HL-60/S4 (cell line): Measurements from ENCODE around the gene IRF2.

Experiments
- in situ Hi-C: fragments of 300-500 bp; cut with MboI; formaldehyde crosslinking; loops from 2 replicates; pipeline ENCODE4 v1.14.3; 2022; ENCODE audit warnings: low sequenced_read_pairs

The IRF2 gene

DNA sequence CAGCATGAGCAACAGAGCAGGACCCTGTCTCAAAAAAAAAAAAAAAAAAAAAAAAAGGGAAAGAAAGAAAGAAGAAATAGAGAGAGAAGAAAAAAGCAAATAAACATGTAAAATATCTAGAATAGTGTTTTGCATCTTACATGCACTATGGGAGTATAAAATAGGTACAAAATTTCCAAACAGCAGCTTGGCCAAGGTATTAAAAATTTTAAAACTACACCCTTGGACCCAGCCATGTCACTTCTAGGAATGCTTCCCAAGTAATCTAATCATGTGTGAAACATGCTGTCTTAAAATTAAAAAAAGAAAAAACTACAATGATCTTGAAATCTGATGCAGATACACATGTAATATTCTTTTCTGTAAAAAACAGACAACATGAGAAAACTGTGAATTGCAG, 21.6 kb downstream of the IRF2 start:
- in situ Hi-C loops, result no loop called here

DNA sequence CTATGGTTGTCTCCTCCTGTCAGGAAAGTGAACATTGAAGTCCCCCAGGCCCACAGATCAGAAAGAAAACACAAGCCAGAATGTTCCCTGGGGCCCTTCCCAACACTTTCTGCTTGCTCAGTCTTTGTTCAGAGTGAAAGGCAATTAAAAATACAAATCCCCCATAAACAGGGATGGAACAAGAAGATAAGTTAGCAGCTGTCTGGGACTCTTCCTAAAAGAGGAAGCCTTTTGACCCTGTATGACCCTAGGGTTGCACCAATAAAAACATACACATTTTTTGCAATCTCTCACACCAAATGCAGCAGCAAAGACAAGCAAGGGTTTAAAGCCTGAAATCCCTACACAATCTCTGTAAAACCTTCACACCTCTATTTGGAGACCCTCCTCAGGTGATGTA, 22.6 kb downstream of the IRF2 start:
- in situ Hi-C loops, result no loop called here

DNA sequence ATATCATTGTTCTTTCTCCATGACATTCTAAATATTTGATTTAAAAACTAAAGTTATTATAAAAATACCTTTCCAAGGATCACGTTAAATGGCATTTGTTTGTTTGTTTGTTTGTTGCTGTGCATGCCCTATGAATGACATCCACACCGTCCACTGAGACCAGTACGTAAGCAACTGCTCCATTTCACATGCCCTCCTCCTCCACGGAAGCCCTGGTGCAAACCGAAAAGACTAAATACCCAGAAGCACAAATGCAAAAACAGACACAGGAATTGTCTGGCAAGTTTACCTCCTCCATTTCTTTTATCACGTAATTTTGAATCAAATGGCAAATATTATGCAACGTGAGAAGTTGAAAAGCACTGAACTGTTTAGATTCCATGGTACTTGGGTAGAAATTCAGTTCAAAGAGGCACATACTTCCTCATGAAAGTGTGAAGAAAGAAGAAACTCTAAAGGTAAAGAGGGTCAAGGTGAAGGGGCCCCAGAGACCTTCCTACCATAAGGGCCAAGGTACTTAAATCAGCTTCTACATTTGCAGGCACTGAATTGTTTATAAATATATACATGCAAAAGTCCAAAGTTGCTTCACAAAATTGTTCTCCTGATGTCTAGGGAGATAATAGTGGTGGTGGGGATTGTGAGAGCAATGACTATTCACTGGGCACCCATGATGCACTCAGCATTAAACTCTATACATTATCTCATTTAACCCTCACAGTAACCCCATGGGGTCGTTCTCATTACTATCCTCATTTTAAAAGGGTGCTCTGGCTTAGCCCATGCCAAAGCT, 23.4 kb downstream of the IRF2 start:
- in situ Hi-C loops, result no loop called here

DNA sequence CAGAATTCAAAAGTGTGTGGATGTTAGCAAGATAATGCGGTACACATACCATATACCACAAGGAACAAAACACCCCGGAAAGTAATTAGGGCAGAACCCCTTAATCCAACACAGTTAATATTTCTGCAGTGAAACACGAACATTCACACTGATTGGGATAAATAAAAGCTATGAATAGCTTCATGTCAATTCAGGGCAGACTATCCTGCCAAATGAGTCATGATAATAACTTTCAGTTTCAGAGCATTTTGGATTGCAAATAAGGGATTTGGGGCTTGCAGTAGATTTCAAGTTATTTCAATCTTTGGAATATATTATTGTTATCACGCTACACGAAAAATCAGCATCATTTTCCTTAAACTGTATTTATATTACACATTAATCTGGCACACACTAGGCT, 24.3 kb downstream of the IRF2 start:
- in situ Hi-C loops, result no loop called here

DNA sequence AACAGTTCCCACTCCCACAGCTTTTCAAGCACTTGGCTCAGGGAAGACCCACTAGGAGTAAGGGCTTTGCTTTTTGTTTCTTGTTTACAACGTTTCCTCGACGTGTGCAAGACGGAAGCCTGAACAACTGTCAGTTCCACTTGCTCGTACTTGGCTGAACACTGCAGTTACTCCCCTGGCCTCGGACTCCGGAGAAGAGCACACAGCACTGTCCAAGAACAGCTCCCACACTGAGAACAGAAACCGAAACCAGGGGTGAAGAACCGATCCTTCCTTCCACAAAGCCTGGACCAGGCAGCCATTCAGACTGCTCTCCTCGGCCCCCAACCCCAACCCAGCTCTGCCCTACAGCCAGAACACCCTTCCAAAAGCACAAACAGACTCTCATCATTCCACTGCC, 25.5 kb downstream of the IRF2 start:
- in situ Hi-C loops, result no loop called here

DNA sequence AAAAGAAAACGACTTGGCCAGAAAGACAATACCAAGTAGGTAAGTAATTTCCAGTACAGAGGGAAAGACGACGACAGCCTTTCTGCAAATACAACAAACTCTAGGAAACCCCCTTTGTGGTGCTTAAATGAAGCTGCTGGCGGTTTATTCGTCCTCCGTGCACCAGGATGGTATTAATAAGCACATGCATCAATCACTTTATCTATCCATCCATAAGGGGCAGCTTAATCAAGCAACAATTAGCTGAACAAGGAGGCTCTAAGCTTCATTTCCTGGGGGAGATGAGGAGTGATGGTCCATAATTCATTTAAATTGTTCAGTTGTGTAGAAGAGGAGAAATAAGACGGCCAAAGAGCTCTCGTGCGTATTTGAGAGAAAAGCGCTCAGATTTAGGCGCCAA, 26.2 kb downstream of the IRF2 start:
- in situ Hi-C loops, result no loop called here

DNA sequence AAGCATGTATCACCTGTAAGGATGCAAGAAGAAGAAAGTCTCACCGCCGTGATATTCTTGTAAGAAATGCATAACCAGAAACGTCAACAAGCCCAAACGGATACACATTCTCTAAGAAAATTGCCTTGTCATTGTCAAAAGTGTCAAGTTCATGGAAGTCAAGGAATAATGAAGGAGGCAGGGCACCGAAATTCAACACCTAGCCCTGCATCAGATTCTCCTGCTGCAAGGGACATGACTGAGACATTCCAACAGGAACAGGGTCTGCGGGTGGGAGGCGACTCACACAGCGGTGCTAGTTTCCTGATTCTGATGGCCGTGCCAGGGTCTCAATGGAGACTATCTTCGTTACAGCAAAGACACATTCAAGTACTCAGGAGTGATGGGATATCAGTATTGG, 26.7 kb downstream of the IRF2 start:
- in situ Hi-C loops, result no loop called here

DNA sequence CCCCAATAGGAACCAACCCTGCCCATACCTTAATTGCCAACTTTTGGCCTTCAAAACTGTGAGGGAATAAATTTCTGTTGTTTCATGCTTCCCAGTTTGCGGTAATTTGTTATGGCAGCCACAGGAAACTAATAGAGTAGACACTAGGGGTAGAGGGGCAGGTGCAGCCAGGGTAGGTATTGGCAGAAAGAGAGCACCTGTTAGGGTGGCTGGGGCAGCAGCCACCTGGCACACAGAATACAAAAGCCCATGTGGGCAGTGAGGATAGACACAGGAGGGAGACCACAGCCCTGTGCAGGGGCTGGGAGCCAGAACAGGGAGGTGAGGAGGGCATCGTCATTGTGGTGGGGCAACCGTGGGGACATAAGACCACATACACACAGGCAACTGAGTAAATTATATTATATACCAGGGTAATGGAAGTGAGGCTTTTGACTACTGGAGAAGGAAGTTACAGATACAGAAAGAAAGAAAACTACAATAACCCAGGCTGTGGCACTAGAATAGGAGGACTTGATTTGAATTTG, 28.2 kb downstream of the IRF2 start:
- in situ Hi-C loops, result no loop called here

DNA sequence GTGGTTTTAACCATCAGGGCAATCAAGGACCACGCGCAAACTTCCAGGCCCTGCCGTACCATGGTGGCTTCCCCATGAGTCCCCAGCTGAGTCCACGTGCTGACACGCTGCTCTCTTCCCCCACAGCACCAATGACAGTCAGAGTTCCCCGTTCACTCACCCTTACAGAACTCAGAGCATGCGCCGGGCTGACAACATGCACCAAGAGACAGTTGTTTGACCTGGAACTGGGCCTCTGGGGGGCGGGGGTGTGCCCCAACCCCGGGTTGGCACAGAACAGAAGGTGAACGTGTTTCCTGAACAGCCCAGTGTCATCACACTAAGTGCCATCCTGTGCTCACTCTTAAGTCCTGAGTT, 29.4 kb downstream of the IRF2 start:
- in situ Hi-C loops, result no loop called here

DNA sequence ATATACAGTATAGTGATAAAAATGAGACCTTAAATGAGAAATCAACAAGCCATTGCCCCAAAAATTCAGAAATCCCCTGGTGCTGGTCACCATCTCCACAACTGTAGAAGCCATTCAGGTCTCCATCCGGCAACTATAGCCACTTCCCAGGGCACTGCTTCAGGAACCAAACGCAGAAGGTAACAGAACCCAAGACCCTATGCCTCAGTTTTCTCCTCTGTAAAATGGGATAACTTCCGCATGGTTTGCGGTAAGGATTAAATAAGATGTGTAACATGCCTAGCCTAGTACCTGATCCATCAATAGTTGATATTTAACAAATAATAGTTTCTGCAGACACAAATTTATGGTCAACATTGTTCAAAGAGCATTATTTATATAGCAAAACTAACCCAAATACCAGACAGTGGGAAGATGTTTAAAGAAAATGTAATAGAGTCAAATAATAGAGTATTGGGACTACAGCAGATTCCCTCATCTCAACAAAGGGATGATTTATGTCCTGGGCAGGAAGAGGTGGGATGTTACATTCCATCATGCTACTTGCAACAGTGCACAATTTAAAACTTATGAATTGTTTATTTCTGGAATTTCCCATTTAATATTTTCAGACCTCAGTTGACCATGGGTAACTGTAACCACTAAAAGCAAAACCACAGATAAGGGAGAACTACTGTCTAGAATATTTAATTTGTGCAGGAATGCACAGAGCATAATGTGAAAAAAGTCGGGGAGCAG, 30.0 kb downstream of the IRF2 start:
- in situ Hi-C loops, result no loop called here

DNA sequence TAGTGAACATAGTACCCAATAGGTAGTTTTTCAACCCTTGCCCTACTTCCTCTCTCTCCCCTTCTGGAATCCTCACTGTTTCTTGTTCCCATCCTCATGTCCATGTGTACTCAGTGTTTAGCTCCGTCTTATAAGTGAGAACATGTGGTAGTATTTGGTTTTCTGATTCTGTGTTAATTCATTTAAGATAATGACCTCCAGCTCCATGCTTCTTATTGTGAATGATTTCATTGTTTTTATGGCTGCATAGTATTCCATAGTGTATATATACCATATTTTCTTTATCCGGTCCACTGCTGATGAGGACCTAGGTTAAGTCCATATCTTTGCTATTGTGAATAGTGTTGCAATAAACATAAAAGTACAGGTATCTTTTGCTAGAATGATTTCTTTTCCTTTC, 31.0 kb downstream of the IRF2 start:
- in situ Hi-C loops, result no loop called here

DNA sequence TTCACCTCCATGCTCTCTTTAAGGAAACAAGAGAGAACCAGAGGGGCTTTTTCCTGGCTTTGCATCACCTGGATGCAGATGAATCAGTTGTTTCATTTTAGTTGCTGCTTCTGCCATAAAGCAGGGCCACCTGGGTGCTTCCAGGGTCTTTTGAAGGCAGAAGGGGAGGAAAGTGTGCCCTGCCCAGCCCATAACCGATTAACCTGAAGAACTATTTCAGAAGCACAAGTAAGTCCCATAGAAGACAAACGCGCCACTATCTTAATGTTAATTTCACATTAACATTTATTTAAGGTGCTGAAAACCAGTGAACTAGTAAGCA, 32.1 kb downstream of the IRF2 start:
- in situ Hi-C loops, result no loop called here

DNA sequence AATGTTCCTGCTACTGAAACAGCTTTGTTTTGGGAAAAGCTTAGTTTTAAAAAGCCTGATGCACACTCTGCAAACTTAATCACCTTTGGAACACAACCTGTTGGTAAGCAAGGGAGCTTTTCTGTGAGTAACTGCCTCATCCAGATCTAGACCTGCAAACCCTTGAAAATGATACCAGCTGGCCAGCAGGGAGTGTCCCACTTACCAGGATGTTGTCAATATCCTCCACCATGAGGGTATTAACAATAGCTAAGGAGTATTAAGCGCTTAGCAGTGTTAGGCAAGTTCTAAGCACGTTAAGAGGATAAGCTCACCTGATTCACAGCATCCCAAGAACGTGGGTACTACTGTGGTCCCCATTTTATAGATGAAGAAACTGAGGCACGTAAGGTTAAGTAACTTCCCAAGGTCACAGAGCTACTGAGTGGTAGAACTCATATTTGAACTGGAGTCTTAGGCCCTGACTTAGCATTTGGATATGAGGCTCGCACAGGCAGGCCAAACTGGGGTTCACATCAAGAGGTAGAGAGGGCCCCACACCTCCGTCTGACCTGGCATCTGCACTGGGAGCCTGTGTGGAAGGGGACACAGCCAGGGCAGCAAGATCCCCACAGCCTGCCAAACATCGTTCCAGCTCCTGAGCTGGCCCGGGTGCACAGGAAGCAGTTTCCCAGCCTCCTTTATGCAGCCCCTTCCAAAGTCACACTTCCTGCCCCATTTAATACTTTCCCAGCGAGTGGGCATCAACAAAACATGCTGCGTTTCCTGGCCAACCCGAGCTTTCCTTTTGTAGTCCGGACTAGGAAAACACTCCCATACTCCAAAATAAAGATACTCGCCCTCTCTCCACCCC, 32.7 kb downstream of the IRF2 start:
- in situ Hi-C loops, result no loop called here

DNA sequence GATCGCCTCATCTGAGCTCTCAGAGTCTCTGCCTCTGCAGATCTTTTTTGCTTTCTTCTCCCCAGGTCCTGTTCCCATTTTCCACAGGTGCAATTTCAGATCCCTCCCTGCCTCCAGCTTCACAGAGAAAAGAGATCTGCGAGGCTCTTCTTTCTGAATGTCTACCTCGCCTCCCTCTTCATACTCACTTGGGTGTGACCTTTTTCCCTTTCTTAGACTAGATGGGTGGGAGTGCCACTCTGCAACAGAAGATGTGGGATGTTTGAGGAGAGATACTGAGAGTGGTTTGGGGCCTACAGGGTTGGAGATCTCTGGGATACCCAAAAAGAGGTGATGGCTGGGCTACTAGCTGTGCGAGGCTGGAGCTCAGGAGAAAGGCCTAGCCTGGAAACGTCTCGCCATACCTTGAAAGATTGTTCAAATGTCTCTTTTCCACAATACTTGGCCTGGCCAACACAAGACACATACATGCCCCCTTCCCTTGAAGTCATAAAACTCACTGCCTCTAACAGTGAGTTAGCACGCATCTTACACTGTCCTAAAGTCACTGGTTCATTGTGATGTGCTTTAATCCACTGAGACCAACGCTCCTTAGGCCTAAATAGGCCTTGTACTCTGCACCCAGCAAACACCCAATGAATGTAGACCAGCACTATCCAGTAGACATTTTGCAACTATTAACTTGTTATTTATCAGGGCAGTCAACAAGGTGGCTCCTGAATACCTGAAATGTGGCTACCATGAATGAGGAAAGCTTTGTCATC, 33.6 kb downstream of the IRF2 start:
- in situ Hi-C loops, result no loop called here

DNA sequence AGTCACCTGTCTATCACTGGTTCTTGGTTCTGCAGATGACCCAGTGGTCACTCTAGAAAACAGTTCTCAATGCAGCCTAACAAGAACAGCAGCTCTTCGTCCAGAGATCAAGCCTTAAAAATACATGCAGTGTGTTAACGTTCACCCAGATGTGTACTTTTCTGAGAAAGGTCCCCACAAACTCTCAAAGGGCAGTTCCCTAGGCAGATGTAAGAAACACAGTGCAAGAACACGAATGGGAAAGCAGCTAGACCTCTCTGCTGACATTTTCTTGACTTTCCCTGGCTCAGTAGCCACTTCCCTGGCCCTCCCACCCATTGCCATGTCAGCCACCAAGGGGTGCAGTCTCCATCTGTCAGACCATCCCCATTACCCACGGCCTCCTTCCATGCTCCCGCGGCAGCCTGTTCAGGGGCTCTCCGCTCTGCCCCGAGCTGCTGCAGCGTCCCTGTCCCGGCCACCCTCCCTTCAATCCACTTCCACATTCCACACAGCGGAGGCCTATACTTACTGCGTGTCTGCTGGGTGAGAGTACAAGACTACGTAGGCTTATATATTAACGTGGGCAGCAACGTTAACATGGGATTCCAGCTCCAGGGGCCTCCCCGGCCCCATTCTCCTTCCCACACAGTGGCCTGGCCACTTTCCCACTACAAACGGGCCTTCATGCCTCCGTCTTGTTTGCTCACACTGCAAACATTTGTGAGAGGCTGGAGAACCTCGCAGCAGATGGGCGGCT, 34.3 kb downstream of the IRF2 start:
- in situ Hi-C loops, result no loop called here

DNA sequence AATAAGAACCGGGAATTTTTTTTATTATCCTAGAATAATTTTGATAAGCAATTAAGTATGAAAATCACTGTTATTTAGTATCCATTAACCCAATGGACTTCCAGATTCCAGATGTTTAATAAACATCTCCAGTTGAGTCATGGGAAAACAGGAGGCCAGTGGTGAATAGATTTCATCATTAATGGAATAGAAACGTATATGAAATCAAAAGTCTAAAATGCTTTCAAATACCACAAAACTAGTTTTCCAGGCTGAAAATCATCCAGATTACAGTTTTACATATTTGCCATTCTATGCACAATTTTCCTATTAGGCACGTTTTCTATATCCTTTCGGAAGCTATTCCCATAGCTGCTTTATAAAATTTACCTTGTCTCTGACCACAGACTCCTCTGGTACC, 35.0 kb downstream of the IRF2 start:
- in situ Hi-C loops, result no loop called here

DNA sequence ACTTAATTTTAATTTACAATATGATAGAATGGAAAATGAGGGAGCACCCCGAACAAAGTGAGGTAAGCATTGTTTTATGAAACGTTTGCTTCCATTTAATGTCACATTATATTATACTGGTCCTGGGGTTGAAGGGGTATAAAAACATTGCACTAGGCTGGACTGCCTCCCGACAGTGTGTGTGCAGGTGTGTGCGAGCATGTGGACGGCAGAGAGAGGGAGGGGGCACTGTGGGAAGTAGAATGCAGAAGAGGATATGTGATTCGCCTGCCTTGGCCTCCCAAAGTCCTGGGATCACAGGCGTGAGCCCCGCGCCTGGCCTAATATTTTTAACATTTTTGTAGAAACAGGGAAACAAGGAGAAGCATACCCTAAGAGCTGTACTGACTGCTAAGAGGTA, 36.0 kb downstream of the IRF2 start:
- in situ Hi-C loops, result no loop called here

DNA sequence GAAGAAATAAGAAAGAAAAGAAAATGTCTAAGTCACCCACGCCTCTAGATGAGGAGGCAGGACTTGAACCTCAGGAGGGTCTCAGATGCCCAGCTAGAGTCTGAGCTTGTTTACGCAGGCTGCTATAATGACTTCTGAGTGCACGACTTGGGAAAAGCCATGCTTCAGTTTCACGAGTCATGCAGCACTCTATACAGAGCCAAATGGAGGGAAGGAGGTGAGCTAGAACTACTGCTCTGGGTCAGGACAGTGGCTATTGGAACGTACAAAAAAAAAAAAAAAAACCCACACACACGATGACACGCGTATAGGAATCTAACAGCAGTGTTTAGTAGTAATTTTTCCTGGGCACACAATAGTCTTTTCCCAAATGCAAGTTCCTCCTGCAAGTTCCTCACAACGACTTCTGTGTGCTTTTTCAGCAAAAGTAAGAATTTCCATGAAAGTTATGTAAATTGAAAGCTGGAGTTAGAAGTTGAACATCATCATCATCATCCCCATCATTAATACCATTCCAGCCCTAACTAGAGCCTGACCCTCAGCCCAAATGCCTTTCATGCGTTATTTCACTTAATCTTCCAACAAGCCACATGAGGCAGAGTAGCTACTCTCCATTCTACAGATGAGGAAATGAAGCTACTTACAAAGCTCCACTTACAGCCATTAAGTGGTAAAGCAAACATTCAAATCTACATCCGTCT, 36.6 kb downstream of the IRF2 start:
- in situ Hi-C loops, result no loop called here

DNA sequence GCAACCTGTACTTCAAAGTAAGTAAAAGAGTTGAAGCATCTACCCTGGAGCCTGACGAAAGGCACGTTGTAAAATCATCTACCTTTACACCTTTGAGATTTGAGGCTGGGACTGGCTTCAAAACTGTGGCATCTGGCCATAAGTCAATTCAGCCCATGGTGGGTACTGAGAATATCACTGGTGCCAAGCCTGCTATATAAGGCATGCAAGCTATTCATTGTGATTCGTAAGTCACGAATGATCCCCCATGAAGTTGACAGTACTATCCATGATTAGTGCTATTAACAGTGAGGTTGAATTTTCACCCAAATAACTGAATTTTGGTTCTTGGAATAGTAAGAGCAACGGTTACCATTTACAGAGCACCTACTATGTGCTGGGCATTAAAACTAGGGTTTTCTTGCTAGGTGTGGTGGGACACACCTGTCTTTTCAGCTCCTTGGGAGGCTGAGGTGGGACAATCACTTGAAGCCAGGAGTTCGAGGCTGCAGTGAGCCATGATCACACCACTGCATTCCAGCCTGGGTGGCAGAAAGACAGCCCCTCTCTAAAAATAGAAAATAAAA, 39.8 kb downstream of the IRF2 start:
- in situ Hi-C loops, result no loop called here
